ENCODE results near the gene L3MBTL4.

The L3MBTL4 gene

GRCh38 chr18:6255116-6255705, 159.5 kb downstream of the L3MBTL4 start:
- H3K4me1 ChIP-seq (ENCODE audit: control insufficient read depth, insufficient read depth, low read length, unreplicated experiment) = no peaks in the 10 kb centered on the region
- H3K79me2 ChIP-seq (ENCODE audit: control insufficient read depth, insufficient read depth, low read length, unreplicated experiment) = no peaks in the 10 kb centered on the region
- no peak overlapping the region for H3K4me3 ChIP-seq (ENCODE audit: low read depth, low read length)
- H2AFZ ChIP-seq (ENCODE audit: low read length, unreplicated experiment) = no peak overlapping the region
- H3K27me3 ChIP-seq (ENCODE audit: insufficient read depth, low read length) = no peaks in the 10 kb centered on the region
- no peaks in the 10 kb centered on the region for H3K36me3 ChIP-seq (ENCODE audit: insufficient read depth, low read length)
- H3K27ac ChIP-seq (ENCODE audit: low read depth, low read length) = no peak overlapping the region

- Histone ChIP-seq H3K36me3 (ENCODE audit: insufficient read depth, low read length) (no peaks in the 10 kb centered on the region), H2AFZ (ENCODE audit: low read length, unreplicated experiment) (no peak overlapping the region), H3K4me3 (ENCODE audit: low read depth, low read length) (no peak overlapping the region), H3K27me3 (ENCODE audit: insufficient read depth, low read length) (no peaks in the 10 kb centered on the region), H3K4me1 (ENCODE audit: control insufficient read depth, insufficient read depth, low read length, unreplicated experiment) (no peaks in the 10 kb centered on the region), H3K79me2 (ENCODE audit: control insufficient read depth, insufficient read depth, low read length, unreplicated experiment) (no peaks in the 10 kb centered on the region), H3K27ac (ENCODE audit: low read depth, low read length) (no peak overlapping the region)
Observed at GRCh38 chr18:6254456-6254855, 160.3 kb downstream of the L3MBTL4 start.

GRCh38 chr18:6251084-6251483, 163.6 kb downstream of the L3MBTL4 start:
- no peak overlapping the region for H3K4me3 ChIP-seq (ENCODE audit: low read depth, low read length)
- H2AFZ ChIP-seq (ENCODE audit: low read length, unreplicated experiment) = no peak overlapping the region
- H3K79me2 ChIP-seq (ENCODE audit: control insufficient read depth, insufficient read depth, low read length, unreplicated experiment) = no peaks in the 10 kb centered on the region
- H3K4me1 ChIP-seq (ENCODE audit: control insufficient read depth, insufficient read depth, low read length, unreplicated experiment) = no peaks in the 10 kb centered on the region
- no peaks in the 10 kb centered on the region for H3K27me3 ChIP-seq (ENCODE audit: insufficient read depth, low read length)
- no peaks in the 10 kb centered on the region for H3K36me3 ChIP-seq (ENCODE audit: insufficient read depth, low read length)
- no peak overlapping the region for H3K27ac ChIP-seq (ENCODE audit: low read depth, low read length)

- H3K4me3 ChIP-seq (ENCODE audit: low read depth, low read length) = no peak overlapping the region
- H3K79me2 ChIP-seq (ENCODE audit: control insufficient read depth, insufficient read depth, low read length, unreplicated experiment) = no peaks in the 10 kb centered on the region
- no peaks in the 10 kb centered on the region for H3K4me1 ChIP-seq (ENCODE audit: control insufficient read depth, insufficient read depth, low read length, unreplicated experiment)
- H3K27me3 ChIP-seq (ENCODE audit: insufficient read depth, low read length) = no peaks in the 10 kb centered on the region
- no peaks in the 10 kb centered on the region for H3K36me3 ChIP-seq (ENCODE audit: insufficient read depth, low read length)
- no peak overlapping the region for H3K27ac ChIP-seq (ENCODE audit: low read depth, low read length)
- H2AFZ ChIP-seq (ENCODE audit: low read length, unreplicated experiment) = no peak overlapping the region
Observed at GRCh38 chr18:6249788-6250187, 164.9 kb downstream of the L3MBTL4 start.

GRCh38 chr18:6249170-6249569, 165.5 kb downstream of the L3MBTL4 start:
- H3K27me3 ChIP-seq (ENCODE audit: insufficient read depth, low read length) = no peaks in the 10 kb centered on the region
- H3K79me2 ChIP-seq (ENCODE audit: control insufficient read depth, insufficient read depth, low read length, unreplicated experiment) = no peaks in the 10 kb centered on the region
- no peak overlapping the region for H2AFZ ChIP-seq (ENCODE audit: low read length, unreplicated experiment)
- H3K27ac ChIP-seq (ENCODE audit: low read depth, low read length) = no peak overlapping the region
- H3K4me3 ChIP-seq (ENCODE audit: low read depth, low read length) = no peak overlapping the region
- no peaks in the 10 kb centered on the region for H3K4me1 ChIP-seq (ENCODE audit: control insufficient read depth, insufficient read depth, low read length, unreplicated experiment)
- no peaks in the 10 kb centered on the region for H3K36me3 ChIP-seq (ENCODE audit: insufficient read depth, low read length)

- Histone ChIP-seq H2AFZ (ENCODE audit: low read length, unreplicated experiment) (no peak overlapping the region), H3K79me2 (ENCODE audit: control insufficient read depth, insufficient read depth, low read length, unreplicated experiment) (no peaks in the 10 kb centered on the region), H3K4me3 (ENCODE audit: low read depth, low read length) (no peak overlapping the region), H3K27ac (ENCODE audit: low read depth, low read length) (no peak overlapping the region), H3K36me3 (ENCODE audit: insufficient read depth, low read length) (no peaks in the 10 kb centered on the region), H3K4me1 (ENCODE audit: control insufficient read depth, insufficient read depth, low read length, unreplicated experiment) (no peaks in the 10 kb centered on the region), H3K27me3 (ENCODE audit: insufficient read depth, low read length) (no peaks in the 10 kb centered on the region)
Observed at GRCh38 chr18:6248017-6248416, 166.7 kb downstream of the L3MBTL4 start.

GRCh38 chr18:6242004-6242403, 172.7 kb downstream of the L3MBTL4 start:
- no peak overlapping the region for H3K4me3 ChIP-seq (ENCODE audit: low read depth, low read length)
- no peaks in the 10 kb centered on the region for H3K27me3 ChIP-seq (ENCODE audit: insufficient read depth, low read length)
- H3K79me2 ChIP-seq (ENCODE audit: control insufficient read depth, insufficient read depth, low read length, unreplicated experiment) = no peaks in the 10 kb centered on the region
- no peak overlapping the region for H3K27ac ChIP-seq (ENCODE audit: low read depth, low read length)
- no peak overlapping the region for H2AFZ ChIP-seq (ENCODE audit: low read length, unreplicated experiment)
- no peaks in the 10 kb centered on the region for H3K36me3 ChIP-seq (ENCODE audit: insufficient read depth, low read length)
- H3K4me1 ChIP-seq (ENCODE audit: control insufficient read depth, insufficient read depth, low read length, unreplicated experiment) = no peaks in the 10 kb centered on the region

GRCh38 chr18:6239716-6240115, 175.0 kb downstream of the L3MBTL4 start:
- Histone ChIP-seq H3K27me3 (ENCODE audit: insufficient read depth, low read length) (no peaks in the 10 kb centered on the region), H3K36me3 (ENCODE audit: insufficient read depth, low read length) (no peaks in the 10 kb centered on the region), H2AFZ (ENCODE audit: low read length, unreplicated experiment) (no peak overlapping the region), H3K27ac (ENCODE audit: low read depth, low read length) (no peak overlapping the region), H3K79me2 (ENCODE audit: control insufficient read depth, insufficient read depth, low read length, unreplicated experiment) (no peaks in the 10 kb centered on the region), H3K4me1 (ENCODE audit: control insufficient read depth, insufficient read depth, low read length, unreplicated experiment) (no peaks in the 10 kb centered on the region), H3K4me3 (ENCODE audit: low read depth, low read length) (no peak overlapping the region)

- H3K4me3 ChIP-seq (ENCODE audit: low read depth, low read length) = no peak overlapping the region
- no peaks in the 10 kb centered on the region for H3K4me1 ChIP-seq (ENCODE audit: control insufficient read depth, insufficient read depth, low read length, unreplicated experiment)
- H3K36me3 ChIP-seq (ENCODE audit: insufficient read depth, low read length) = no peaks in the 10 kb centered on the region
- H3K79me2 ChIP-seq (ENCODE audit: control insufficient read depth, insufficient read depth, low read length, unreplicated experiment) = no peaks in the 10 kb centered on the region
- no peaks in the 10 kb centered on the region for H3K27me3 ChIP-seq (ENCODE audit: insufficient read depth, low read length)
- H2AFZ ChIP-seq (ENCODE audit: low read length, unreplicated experiment) = no peak overlapping the region
- no peak overlapping the region for H3K27ac ChIP-seq (ENCODE audit: low read depth, low read length)
Observed at GRCh38 chr18:6236258-6236657, 178.5 kb downstream of the L3MBTL4 start.

- no peak overlapping the region for H3K27ac ChIP-seq (ENCODE audit: low read depth, low read length)
- no peaks in the 10 kb centered on the region for H3K4me1 ChIP-seq (ENCODE audit: control insufficient read depth, insufficient read depth, low read length, unreplicated experiment)
- no peaks in the 10 kb centered on the region for H3K79me2 ChIP-seq (ENCODE audit: control insufficient read depth, insufficient read depth, low read length, unreplicated experiment)
- no peak overlapping the region for H2AFZ ChIP-seq (ENCODE audit: low read length, unreplicated experiment)
- no peaks in the 10 kb centered on the region for H3K36me3 ChIP-seq (ENCODE audit: insufficient read depth, low read length)
- peaks cover 11% of the 10 kb centered on the region; the same call in 1 of the 2 replicates for H3K27me3 ChIP-seq (ENCODE audit: insufficient read depth, low read length)
- H3K4me3 ChIP-seq (ENCODE audit: low read depth, low read length) = no peak overlapping the region
Observed at GRCh38 chr18:6222271-6222670, 192.4 kb downstream of the L3MBTL4 start.

GRCh38 chr18:6221602-6222014, 193.1 kb downstream of the L3MBTL4 start:
- Histone ChIP-seq H3K36me3 (ENCODE audit: insufficient read depth, low read length) (no peaks in the 10 kb centered on the region), H3K27me3 (ENCODE audit: insufficient read depth, low read length) (peaks cover 11% of the 10 kb centered on the region; the same call in 1 of the 2 replicates), H3K4me3 (ENCODE audit: low read depth, low read length) (no peak overlapping the region), H3K79me2 (ENCODE audit: control insufficient read depth, insufficient read depth, low read length, unreplicated experiment) (no peaks in the 10 kb centered on the region), H3K4me1 (ENCODE audit: control insufficient read depth, insufficient read depth, low read length, unreplicated experiment) (no peaks in the 10 kb centered on the region), H2AFZ (ENCODE audit: low read length, unreplicated experiment) (no peak overlapping the region), H3K27ac (ENCODE audit: low read depth, low read length) (no peak overlapping the region)
